Activated CD4-positive, alpha-beta T cell treated with anti-CD3 and anti-CD28 coated beads for 48 hours (primary cell): ENCODE data around the gene PIP5K1B.

ENCODE experiments used
- DNase-seq: peaks from one replicate; pipeline ENCODE4 v3.0.0-alpha.2; 2020

The PIP5K1B gene

GRCh38 chr9:68923480-68923879 lies 218.4 kb downstream of the PIP5K1B start:
- no peak for DNase-seq

- no peak for DNase-seq
These were observed 220.1 kb downstream of the PIP5K1B start for GRCh38 chr9:68925175-68925574.

- DNase-seq: no peak
These were observed 222.1 kb downstream of the PIP5K1B start for GRCh38 chr9:68927165-68927564.

GRCh38 chr9:68931821-68932220 lies 226.8 kb downstream of the PIP5K1B start:
- DNase-seq: peak; percentile 11

- DNase-seq: no peak
These were observed 227.4 kb downstream of the PIP5K1B start for GRCh38 chr9:68932458-68932857.

- DNase-seq: no peak
These were observed 228.6 kb downstream of the PIP5K1B start for GRCh38 chr9:68933434-68934328.

GRCh38 chr9:68934329-68934644 lies 229.2 kb downstream of the PIP5K1B start:
- no peak for DNase-seq

GRCh38 chr9:68940573-68940972 lies 235.5 kb downstream of the PIP5K1B start:
- no peak for DNase-seq

GRCh38 chr9:68941780-68942459 lies 236.9 kb downstream of the PIP5K1B start:
- no peak for DNase-seq

- no peak for DNase-seq
These were observed 237.8 kb downstream of the PIP5K1B start for GRCh38 chr9:68942790-68943189.

- no peak for DNase-seq
These were observed 242.0 kb downstream of the PIP5K1B start for GRCh38 chr9:68947015-68947414.

- peak; percentile 29 for DNase-seq
These were observed 243.0 kb downstream of the PIP5K1B start for GRCh38 chr9:68947842-68948569.

- peak; percentile 58 for DNase-seq
These were observed 244.4 kb downstream of the PIP5K1B start for GRCh38 chr9:68949271-68950000.

GRCh38 chr9:68950188-68950587 lies 245.1 kb downstream of the PIP5K1B start:
- DNase-seq: no peak

- DNase-seq: no peak
These were observed 245.6 kb downstream of the PIP5K1B start for GRCh38 chr9:68950689-68951088.

- DNase-seq: no peak
These were observed 247.0 kb downstream of the PIP5K1B start for GRCh38 chr9:68951879-68952659.

- DNase-seq: no peak
These were observed 248.7 kb downstream of the PIP5K1B start for GRCh38 chr9:68953771-68954170.

GRCh38 chr9:68955330-68955729 lies 250.3 kb downstream of the PIP5K1B start:
- no peak for DNase-seq

- DNase-seq: no peak
These were observed 252.4 kb downstream of the PIP5K1B start for GRCh38 chr9:68957479-68957878.

GRCh38 chr9:68961587-68961986 lies 256.5 kb downstream of the PIP5K1B start:
- no peak for DNase-seq

- DNase-seq: no peak
These were observed 258.4 kb downstream of the PIP5K1B start for GRCh38 chr9:68963416-68963815.

- DNase-seq: no peak
These were observed 259.1 kb downstream of the PIP5K1B start for GRCh38 chr9:68964102-68964541.
